A549 (cell line): ENCODE data around the gene GBP2. TPM values are rescaled to one million over a fixed set of nuclear protein-coding genes. Genes with fewer than 3 reads are reported as not detected.
"Not testable (repeated sequence)": the region's sequence is repeated elsewhere in the genome, so short reads cannot be mapped to it uniquely, and the experiment has no call there.

Source experiments
- ATAC-seq, 2 experiments: fragments of 200-7000 bp in 1 of 2; fragments of >200 bp in 1 of 2; cut with Nextera tagmentation in 1 of 2; cut with Tn5 transposase in 1 of 2; 3 replicates each; pipeline versions ENCODE4 v1.8.0 to v1.9.1; 2018 to 2020; ENCODE audit warnings: mild to moderate bottlenecking in 1 of 2, moderate library complexity in 1 of 2
- CTCF ChIA-PET: fragments of 300-600 bp; sonication (Branson Sonifier 250); formaldehyde crosslinking; extraction: SDS; loops from one replicate; lab custom pipeline; 2021; ENCODE audit warnings: antibody characterized with exemption, inconsistent platforms; lab: Yijun Ruan, JAX
- POLR2A ChIA-PET: fragments of 350-600 bp; formaldehyde crosslinking; extraction: SDS; loops from one replicate; lab custom pipeline; 2021; ENCODE audit warnings: antibody characterized with exemption, inconsistent platforms; lab: Yijun Ruan, JAX
- DNase-seq, 2 experiments: peaks; one replicate each; pipeline versions ENCODE4 v3.0.0 to v3.0.0-alpha.2; 2011 to 2016; ENCODE audit warnings: low read depth in 1 of 2, low spot score in 1 of 2
- FAIRE-seq: peaks from 2 replicates; lab custom pipeline; 2011; peaks lifted over from hg19 to GRCh38; lab: Jason Lieb, UNC
- H3K27ac ChIP-seq, 2 experiments: fragments of >200 bp; sonication (Bioruptor Twin); formaldehyde crosslinking; 3 replicates each; pipeline ENCODE4 v1.5.1; 2016 to 2017
- H3K4me1 ChIP-seq: fragments of >200 bp; sonication (Bioruptor Twin); formaldehyde crosslinking; 3 replicates; pipeline ENCODE4 v1.6.1; 2016
- H3K4me2 ChIP-seq: fragments of >200 bp; sonication (Bioruptor Twin); formaldehyde crosslinking; 3 replicates; pipeline ENCODE4 v1.6.1; 2016
- H3K4me3 ChIP-seq: fragments of >200 bp; sonication (Bioruptor Twin); formaldehyde crosslinking; 3 replicates; pipeline ENCODE4 v1.5.1; 2016
- H3K9me3 ChIP-seq: fragments of >200 bp; sonication (Bioruptor Twin); formaldehyde crosslinking; 3 replicates; pipeline ENCODE4 v1.6.1; 2016
- BHLHE40 ChIP-seq: IDR thresholded peaks from 2 replicates; pipeline ENCODE4 v1.6.1; 2012; ENCODE audit warnings: low read depth, low read length, inconsistent platforms
- CBX8 ChIP-seq: fragments of 200-600 bp; sonication (generic); IDR thresholded peaks from 2 replicates; pipeline ENCODE4 v1.6.1; 2016
- EP300 ChIP-seq, 2 experiments: fragments of >200 bp; sonication (Bioruptor Twin); formaldehyde crosslinking; IDR thresholded peaks; 2 replicates in 1 of 2; 3 replicates in 1 of 2; pipeline ENCODE4 v1.6.1; 2016 to 2017
- MYC ChIP-seq: IDR thresholded peaks from 2 replicates; pipeline ENCODE4 v1.6.1; 2012; ENCODE audit warnings: mild to moderate bottlenecking, inconsistent platforms, low read length, improper control_type of control experiment, borderline replicate concordance
- NFE2L2 ChIP-seq: fragments of 150-350 bp; conservative IDR thresholded peaks from 2 replicates; pipeline ENCODE4 v1.6.1; 2014; ENCODE audit warnings: low read length
- PHF8 ChIP-seq: fragments of 200-600 bp; sonication (generic); IDR thresholded peaks from 2 replicates; pipeline ENCODE4 v1.6.1; 2016; ENCODE audit warnings: low read depth, mild to moderate bottlenecking, antibody characterized with exemption, moderate library complexity, borderline replicate concordance
- POLR2A ChIP-seq: IDR thresholded peaks from 2 replicates; pipeline ENCODE4 v1.6.1; 2012; ENCODE audit warnings: mild to moderate bottlenecking, low read length
- RARB ChIP-seq: fragments of 250-450 bp; sonication (Bioruptor Pico); IDR thresholded peaks from 2 replicates; pipeline ENCODE4 v1.8.0; 2021; ENCODE audit warnings: mild to moderate bottlenecking, moderate library complexity
- TP53 ChIP-seq: fragments of 250-450 bp; sonication (Bioruptor Pico); IDR thresholded peaks from 2 replicates; pipeline ENCODE4 v1.5.0; 2021; ENCODE audit warnings: mild to moderate bottlenecking, moderate library complexity
- ZFP36 ChIP-seq: fragments of 450-650 bp; IDR thresholded peaks from 2 replicates; pipeline ENCODE4 v1.6.1; 2014; ENCODE audit warnings: borderline replicate concordance; ENCODE audit not compliant: partially characterized antibody
- ZSCAN20 ChIP-seq: fragments of 250-450 bp; sonication (Bioruptor Pico); IDR thresholded peaks from 2 replicates; pipeline ENCODE4 v1.8.0; 2022; ENCODE audit warnings: mild to moderate bottlenecking, moderate library complexity
- WGBS: methylation state at CpG from one replicate; pipeline ENCODE4 v1.1.6; 2017; ENCODE audit errors: missing lambda C conversion rate; 5-methylcytosine and 5-hydroxymethylcytosine counted together
- polyA plus RNA-seq, 4 experiments: library from polyadenylated mRNA; depleted of rRNA in 3 of 4; stranded (reverse); fragments of >200 nt; fragmentation: RNase III in 1 of 4; extraction: RNeasy Plus Mini Kit Qiagen cat#74134 plus additional on column Dnase treatment in 1 of 4; gene quantifications; 2 replicates in 3 of 4; 3 replicates in 1 of 4; pipeline ENCODE4 v1.2.3, GENCODE V29; 2011 to 2017
- TF ChIP-seq, protein P1 (sequence below): fragments of >200 bp; sonication (Bioruptor Twin); formaldehyde crosslinking; IDR thresholded peaks from 3 replicates; pipeline ENCODE4 v1.6.1; 2016
- TF ChIP-seq, protein P2 (sequence below): fragments of 200-600 bp; sonication (generic); IDR thresholded peaks from 2 replicates; pipeline ENCODE4 v1.6.1; 2016; ENCODE audit warnings: antibody characterized with exemption, mild to moderate bottlenecking, moderate library complexity
- TF ChIP-seq, protein P3 (sequence below): fragments of 250-450 bp; sonication (Bioruptor Pico); IDR thresholded peaks from 2 replicates; pipeline ENCODE4 v1.5.0; 2021; ENCODE audit warnings: mild to moderate bottlenecking, moderate library complexity, borderline replicate concordance

Gene GBP2
- polyA plus RNA-seq, 2 of the 4 experiments (the other 2 are of a cell fraction): 1.3 to 1.9 TPM

DNA sequence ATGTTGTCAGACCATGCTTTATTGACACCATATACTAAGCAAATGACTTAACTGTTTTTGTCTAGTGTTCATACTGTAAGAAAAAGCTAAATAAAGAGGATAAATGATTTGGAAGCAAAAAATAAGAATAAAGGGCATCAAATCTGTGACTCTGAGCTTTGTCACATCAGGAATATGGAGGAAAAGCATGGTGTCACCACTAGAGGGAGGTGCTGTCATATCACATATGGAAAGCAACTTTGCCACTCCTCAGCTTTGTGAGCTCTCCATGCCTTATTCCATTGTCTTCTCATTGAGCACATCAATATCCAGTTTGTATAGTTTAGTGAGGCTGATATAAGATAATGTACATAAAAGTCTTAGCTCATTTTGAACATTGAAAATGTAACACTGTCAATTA lies 40.1 kb downstream of the GBP2 start:
- Histone ChIP-seq H3K4me2 (no peak overlapping the region), H3K4me1 (no peaks in the 10 kb centered on the region), H3K4me3 (no peak overlapping the region), H3K9me3 (no peaks in the 10 kb centered on the region), H3K27ac (no peak overlapping the region)
- DNase-seq (no peak), FAIRE-seq (no peak), ATAC-seq (no peak)
- ChIA-PET POLR2A (no interaction called here), CTCF (no interaction called here)
- no peak for TF ChIP-seq TP53 (CRISPR knock-in tag)

DNA sequence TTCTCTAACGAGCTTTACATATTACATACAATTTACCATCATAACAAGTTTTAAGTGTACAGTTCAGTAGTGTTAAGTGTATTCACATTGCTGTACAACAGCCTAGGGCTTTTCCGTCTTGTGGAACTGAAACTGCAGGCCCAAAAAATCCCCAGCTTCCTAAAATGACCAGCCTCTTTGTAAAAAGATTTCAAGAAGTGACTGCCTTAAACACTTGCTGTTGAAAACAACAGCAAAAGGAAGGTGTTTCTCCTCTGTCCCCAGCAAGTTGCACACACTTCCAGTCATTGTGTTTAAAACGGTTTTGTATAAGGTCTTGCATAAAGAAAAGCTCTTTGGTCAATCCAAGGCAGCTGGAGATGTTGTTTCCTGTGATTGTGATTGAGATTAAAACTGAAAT lies 44.9 kb downstream of the GBP2 start:
- Histone ChIP-seq H3K4me2 (no peak overlapping the region), H3K9me3 (no peaks in the 10 kb centered on the region), H3K4me3 (no peak overlapping the region), H3K27ac (no peak overlapping the region), H3K4me1 (no peaks in the 10 kb centered on the region)
- ChIA-PET POLR2A (no interaction called here), CTCF (interaction anchor here (0.9 kb wide), 1 partner anchor 20 kb away, joined by 3 read pairs; no protein-coding TSS in a partner anchor)
- FAIRE-seq (no peak), ATAC-seq (no peak), DNase-seq (no peak)
- 32% methylated on average over 3 of the region's 3 CpGs for WGBS
- no peak for TF ChIP-seq BHLHE40
- no peak for TF ChIP-seq CBX8
- no peak for TF ChIP-seq ZSCAN20 (CRISPR knock-in tag)
- TF ChIP-seq, protein P1, sequence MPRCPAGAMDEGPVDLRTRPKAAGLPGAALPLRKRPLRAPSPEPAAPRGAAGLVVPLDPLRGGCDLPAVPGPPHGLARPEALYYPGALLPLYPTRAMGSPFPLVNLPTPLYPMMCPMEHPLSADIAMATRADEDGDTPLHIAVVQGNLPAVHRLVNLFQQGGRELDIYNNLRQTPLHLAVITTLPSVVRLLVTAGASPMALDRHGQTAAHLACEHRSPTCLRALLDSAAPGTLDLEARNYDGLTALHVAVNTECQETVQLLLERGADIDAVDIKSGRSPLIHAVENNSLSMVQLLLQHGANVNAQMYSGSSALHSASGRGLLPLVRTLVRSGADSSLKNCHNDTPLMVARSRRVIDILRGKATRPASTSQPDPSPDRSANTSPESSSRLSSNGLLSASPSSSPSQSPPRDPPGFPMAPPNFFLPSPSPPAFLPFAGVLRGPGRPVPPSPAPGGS: no peak
- TF ChIP-seq, protein P2, sequence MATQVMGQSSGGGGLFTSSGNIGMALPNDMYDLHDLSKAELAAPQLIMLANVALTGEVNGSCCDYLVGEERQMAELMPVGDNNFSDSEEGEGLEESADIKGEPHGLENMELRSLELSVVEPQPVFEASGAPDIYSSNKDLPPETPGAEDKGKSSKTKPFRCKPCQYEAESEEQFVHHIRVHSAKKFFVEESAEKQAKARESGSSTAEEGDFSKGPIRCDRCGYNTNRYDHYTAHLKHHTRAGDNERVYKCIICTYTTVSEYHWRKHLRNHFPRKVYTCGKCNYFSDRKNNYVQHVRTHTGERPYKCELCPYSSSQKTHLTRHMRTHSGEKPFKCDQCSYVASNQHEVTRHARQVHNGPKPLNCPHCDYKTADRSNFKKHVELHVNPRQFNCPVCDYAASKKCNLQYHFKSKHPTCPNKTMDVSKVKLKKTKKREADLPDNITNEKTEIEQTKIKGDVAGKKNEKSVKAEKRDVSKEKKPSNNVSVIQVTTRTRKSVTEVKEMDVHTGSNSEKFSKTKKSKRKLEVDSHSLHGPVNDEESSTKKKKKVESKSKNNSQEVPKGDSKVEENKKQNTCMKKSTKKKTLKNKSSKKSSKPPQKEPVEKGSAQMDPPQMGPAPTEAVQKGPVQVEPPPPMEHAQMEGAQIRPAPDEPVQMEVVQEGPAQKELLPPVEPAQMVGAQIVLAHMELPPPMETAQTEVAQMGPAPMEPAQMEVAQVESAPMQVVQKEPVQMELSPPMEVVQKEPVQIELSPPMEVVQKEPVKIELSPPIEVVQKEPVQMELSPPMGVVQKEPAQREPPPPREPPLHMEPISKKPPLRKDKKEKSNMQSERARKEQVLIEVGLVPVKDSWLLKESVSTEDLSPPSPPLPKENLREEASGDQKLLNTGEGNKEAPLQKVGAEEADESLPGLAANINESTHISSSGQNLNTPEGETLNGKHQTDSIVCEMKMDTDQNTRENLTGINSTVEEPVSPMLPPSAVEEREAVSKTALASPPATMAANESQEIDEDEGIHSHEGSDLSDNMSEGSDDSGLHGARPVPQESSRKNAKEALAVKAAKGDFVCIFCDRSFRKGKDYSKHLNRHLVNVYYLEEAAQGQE: no peak
- TF ChIP-seq EP300 (IDR thresholded peaks at IDR 0.05): no peak
- TF ChIP-seq ZFP36: no peak
- TF ChIP-seq RARB (CRISPR knock-in tag): no peak
- no peak for TF ChIP-seq POLR2A
- TF ChIP-seq, protein P3, sequence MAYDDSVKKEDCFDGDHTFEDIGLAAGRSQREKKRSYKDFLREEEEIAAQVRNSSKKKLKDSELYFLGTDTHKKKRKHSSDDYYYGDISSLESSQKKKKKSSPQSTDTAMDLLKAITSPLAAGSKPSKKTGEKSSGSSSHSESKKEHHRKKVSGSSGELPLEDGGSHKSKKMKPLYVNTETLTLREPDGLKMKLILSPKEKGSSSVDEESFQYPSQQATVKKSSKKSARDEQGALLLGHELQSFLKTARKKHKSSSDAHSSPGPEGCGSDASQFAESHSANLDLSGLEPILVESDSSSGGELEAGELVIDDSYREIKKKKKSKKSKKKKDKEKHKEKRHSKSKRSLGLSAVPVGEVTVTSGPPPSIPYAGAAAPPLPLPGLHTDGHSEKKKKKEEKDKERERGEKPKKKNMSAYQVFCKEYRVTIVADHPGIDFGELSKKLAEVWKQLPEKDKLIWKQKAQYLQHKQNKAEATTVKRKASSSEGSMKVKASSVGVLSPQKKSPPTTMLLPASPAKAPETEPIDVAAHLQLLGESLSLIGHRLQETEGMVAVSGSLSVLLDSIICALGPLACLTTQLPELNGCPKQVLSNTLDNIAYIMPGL (CRISPR knock-in tag): no peak
- TF ChIP-seq PHF8: no peak
- no peak for TF ChIP-seq MYC
- TF ChIP-seq NFE2L2: no peak

DNA sequence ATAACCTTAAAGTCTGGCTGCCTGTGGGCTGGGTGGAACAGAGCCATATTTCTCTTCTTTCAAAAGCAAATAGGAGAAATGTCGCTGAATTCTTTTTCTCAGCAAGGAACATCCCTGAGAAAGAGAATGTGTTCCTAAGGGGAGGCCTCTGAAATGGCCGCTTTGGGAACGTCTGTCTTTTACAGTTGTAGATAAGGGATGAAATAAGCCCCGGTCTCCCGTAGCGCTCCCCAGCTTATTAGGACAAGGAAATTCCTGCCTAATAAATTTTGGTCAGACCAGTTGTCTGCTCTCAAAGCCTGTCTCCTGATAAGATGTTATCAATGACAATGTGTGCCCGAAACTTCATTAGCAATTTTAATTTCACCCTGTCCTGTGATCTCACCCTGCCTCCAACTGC lies 45.8 kb downstream of the GBP2 start:
- H3K4me3 ChIP-seq, CTCF ChIA-PET, FAIRE-seq, H3K4me2 ChIP-seq, H3K27ac ChIP-seq, DNase-seq, H3K4me1 ChIP-seq, H3K9me3 ChIP-seq, POLR2A ChIA-PET, ATAC-seq: not testable (repeated sequence)
- WGBS: 64% methylated on average over 7 of the region's 7 CpGs

DNA sequence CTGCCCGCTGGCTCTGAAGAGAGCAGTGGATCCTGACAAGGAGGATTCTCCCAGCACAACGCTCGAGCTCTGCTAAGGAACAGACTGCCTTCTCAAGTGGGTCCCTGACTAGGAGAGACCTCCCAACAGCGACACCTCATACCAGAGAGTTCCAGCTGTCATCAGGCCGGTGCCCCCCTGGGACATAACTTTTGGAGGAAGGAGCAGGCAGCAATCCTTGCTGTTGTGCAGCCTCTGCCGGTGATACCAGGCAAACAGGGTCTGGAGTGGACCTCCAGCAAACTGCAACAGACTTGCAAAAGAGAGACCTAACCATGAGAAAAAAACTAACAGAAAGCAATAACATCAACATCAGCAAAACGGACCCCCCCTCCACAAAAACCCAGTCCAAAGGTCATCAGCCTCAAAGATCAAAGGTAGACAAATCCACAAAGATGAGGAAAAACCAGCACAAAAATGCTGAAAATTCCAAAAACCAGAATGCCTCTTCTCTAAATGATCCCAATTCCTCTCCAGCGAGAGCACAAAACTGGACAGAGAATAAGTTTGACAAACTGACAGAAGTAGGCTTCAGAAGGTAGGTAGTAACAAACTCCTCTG lies 53.3 kb downstream of the GBP2 start:
- FAIRE-seq, H3K4me1 ChIP-seq, ATAC-seq, POLR2A ChIA-PET, H3K27ac ChIP-seq, H3K9me3 ChIP-seq, H3K4me3 ChIP-seq, CTCF ChIA-PET, H3K4me2 ChIP-seq, DNase-seq: not testable (repeated sequence)
- WGBS: 22% methylated on average over 5 of the region's 8 CpGs
